ENCODE results near the gene HIPK4. TPM values are rescaled to one million over a fixed set of nuclear protein-coding genes. Genes with fewer than 3 reads are reported as not detected.

The HIPK4 gene
- total RNA-seq, 1 experiment from 2014 or later: 0.74 TPM

DNA sequence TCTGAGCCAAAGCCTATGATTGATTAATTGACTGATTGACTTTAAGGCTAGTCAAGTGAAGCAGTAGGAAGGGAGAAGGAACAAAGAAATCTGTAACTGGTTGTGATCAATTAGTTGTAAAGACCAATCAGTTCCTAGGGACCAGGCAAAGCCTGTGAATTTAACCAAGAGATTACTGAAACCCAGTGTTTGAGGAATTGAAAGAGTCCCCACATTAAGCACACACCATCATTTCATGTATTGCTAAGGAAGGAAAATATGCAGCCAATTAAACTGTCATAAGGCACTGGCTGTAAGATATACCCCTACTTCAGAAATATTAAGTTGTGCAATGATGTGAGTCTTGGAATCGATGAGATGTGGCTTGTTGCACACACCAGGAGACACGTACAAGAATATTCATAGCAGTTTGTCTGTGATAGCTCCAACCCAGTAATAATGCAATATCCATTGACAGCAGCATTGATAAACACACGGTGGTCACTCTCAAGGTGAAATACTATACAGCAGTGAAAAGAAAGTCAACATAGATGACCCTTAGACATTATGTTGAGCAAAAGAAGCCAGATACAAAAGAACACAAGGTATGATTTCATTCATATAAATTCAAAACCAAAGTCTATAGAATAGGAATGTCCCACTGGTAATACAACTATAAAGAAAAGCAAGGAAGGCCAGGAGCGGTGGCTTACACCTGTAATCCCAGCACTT lies 50.8 kb downstream of the HIPK4 start (continued):
- TF ChIP-seq, protein P1, sequence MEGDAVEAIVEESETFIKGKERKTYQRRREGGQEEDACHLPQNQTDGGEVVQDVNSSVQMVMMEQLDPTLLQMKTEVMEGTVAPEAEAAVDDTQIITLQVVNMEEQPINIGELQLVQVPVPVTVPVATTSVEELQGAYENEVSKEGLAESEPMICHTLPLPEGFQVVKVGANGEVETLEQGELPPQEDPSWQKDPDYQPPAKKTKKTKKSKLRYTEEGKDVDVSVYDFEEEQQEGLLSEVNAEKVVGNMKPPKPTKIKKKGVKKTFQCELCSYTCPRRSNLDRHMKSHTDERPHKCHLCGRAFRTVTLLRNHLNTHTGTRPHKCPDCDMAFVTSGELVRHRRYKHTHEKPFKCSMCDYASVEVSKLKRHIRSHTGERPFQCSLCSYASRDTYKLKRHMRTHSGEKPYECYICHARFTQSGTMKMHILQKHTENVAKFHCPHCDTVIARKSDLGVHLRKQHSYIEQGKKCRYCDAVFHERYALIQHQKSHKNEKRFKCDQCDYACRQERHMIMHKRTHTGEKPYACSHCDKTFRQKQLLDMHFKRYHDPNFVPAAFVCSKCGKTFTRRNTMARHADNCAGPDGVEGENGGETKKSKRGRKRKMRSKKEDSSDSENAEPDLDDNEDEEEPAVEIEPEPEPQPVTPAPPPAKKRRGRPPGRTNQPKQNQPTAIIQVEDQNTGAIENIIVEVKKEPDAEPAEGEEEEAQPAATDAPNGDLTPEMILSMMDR (IDR thresholded peaks at IDR 0.05 in 2 of 3, conservative IDR thresholded peaks at IDR 0.05 in 1 of 3; ENCODE audit: borderline replicate concordance in 1 of 3, insufficient read depth in 1 of 3, low read depth in 2 of 3, low read length in 2 of 3): no peak
- TF ChIP-seq JUND (IDR thresholded peaks at IDR 0.05): no peak

DNA sequence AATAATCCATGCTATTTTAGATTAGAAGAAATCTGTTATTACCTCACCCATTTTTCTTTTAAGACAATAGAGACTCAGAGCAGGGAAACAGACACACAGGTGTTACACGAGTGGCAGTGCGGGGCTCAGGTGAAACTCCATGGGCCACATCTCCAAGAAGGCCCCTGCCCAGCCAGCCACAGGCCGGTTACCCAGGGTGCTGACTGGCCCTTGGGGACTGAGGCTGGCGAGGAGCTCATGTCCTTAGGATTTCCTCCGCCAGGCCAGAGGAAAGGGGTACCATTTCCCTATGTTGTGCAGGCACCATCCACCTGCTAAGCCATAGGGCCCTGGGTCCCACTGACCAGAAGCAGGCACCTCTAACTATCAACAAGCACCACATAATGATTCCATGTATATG lies 52.4 kb downstream of the HIPK4 start:
- no peak overlapping the region for H3K4me3 ChIP-seq (replicated peaks in 1 of 2; ENCODE audit: low read depth in 1 of 2, low read length in 2 of 2)
- peaks cover 11 to 22% of the 10 kb centered on the region in 2 experiments for H3K36me3 ChIP-seq (ENCODE audit: control insufficient read depth in 1 of 2, insufficient read depth in 2 of 2, low read length in 2 of 2)
- ChIA-PET POLR2A (no interaction called here), RAD21 (ENCODE audit: low non-redundant PET in 1 of 2, low total read pairs in 2 of 2, uncharacterized antibody in 2 of 2, unreplicated experiment in 2 of 2) (no interaction called here), CTCF (no interaction called here)
- TF ChIP-seq, protein P2, sequence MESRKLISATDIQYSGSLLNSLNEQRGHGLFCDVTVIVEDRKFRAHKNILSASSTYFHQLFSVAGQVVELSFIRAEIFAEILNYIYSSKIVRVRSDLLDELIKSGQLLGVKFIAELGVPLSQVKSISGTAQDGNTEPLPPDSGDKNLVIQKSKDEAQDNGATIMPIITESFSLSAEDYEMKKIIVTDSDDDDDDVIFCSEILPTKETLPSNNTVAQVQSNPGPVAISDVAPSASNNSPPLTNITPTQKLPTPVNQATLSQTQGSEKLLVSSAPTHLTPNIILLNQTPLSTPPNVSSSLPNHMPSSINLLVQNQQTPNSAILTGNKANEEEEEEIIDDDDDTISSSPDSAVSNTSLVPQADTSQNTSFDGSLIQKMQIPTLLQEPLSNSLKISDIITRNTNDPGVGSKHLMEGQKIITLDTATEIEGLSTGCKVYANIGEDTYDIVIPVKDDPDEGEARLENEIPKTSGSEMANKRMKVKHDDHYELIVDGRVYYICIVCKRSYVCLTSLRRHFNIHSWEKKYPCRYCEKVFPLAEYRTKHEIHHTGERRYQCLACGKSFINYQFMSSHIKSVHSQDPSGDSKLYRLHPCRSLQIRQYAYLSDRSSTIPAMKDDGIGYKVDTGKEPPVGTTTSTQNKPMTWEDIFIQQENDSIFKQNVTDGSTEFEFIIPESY (IDR thresholded peaks at IDR 0.05; ENCODE audit: extremely low read depth, insufficient replicate concordance, low read length): no peak
- no peak for TF ChIP-seq YY1 (IDR thresholded peaks at IDR 0.05; ENCODE audit: extremely low read depth, insufficient replicate concordance, low read depth, low read length)
- TF ChIP-seq SIN3A (IDR thresholded peaks at IDR 0.05; ENCODE audit: low read depth): no peak
- TF ChIP-seq CBX3 (IDR thresholded peaks at IDR 0.05; ENCODE audit: low read depth): no peak
- no peak for TF ChIP-seq EGR1 (IDR thresholded peaks at IDR 0.05; ENCODE audit: low read depth)
- no peak for TF ChIP-seq RAD21 (IDR thresholded peaks at IDR 0.05; ENCODE audit: low read depth)
- TF ChIP-seq JUND (IDR thresholded peaks at IDR 0.05): no peak
- no peak for TF ChIP-seq EZH2phosphoT487 (IDR thresholded peaks at IDR 0.05; ENCODE audit: borderline replicate concordance)
- TF ChIP-seq TCF7L2 (IDR thresholded peaks at IDR 0.05; ENCODE audit: borderline replicate concordance, extremely low read depth, insufficient read depth, insufficient read length): no peak
- no peak for TF ChIP-seq FOSL1 (IDR thresholded peaks at IDR 0.05; ENCODE audit: low read depth)
- TF ChIP-seq, protein P1 (IDR thresholded peaks at IDR 0.05 in 2 of 3, conservative IDR thresholded peaks at IDR 0.05 in 1 of 3; ENCODE audit: borderline replicate concordance in 1 of 3, insufficient read depth in 1 of 3, low read depth in 2 of 3, low read length in 2 of 3): no peak
- H3K9ac ChIP-seq (ENCODE audit: low read length): no peak overlapping the region
- H3K79me2 ChIP-seq (ENCODE audit: insufficient read depth, low read length): peaks cover 21% of the 10 kb centered on the region
- no TSS peak for BruUV-seq (replicated peaks)
- no peak overlapping the region for H3K27ac ChIP-seq (ENCODE audit: low read depth, low read length)
- no peaks in the 10 kb centered on the region for H3K27me3 ChIP-seq (ENCODE audit: insufficient read depth, low read length)
- no peak for DNase-seq (ENCODE audit: low read depth, low spot score)
- H4K20me1 ChIP-seq (ENCODE audit: insufficient read depth): no peaks in the 10 kb centered on the region
- intact Hi-C loops (cut with micrococcal nuclease): no loop called here
- no peaks in the 10 kb centered on the region for H3K4me1 ChIP-seq (ENCODE audit: control insufficient read depth in 1 of 2, insufficient read depth in 2 of 2, low read length in 2 of 2)
- H3K4me2 ChIP-seq (ENCODE audit: low read length): no peak overlapping the region
- no peaks in the 10 kb centered on the region for H3K9me3 ChIP-seq (ENCODE audit: control insufficient read depth in 1 of 2, insufficient read depth in 1 of 2, low read depth in 1 of 2, low read length in 2 of 2)
- ATAC-seq: no peak
- no peak overlapping the region for H2AFZ ChIP-seq (ENCODE audit: low read depth, low read length, poor library complexity, severe bottlenecking)
- no peaks in the 10 kb centered on the region for H3K9me2 ChIP-seq (ENCODE audit: insufficient read depth)

All from HCT116 (cell line).